HEK293T (cell line): ENCODE measurements around the gene KCNJ1.

Experiments used
- CTCF ChIA-PET: fragments of 350-600 bp; formaldehyde crosslinking; extraction: SDS; loops from one replicate; lab custom pipeline; 2021; ENCODE audit warnings: antibody characterized with exemption, inconsistent platforms; lab: Yijun Ruan, JAX
- POLR2A ChIA-PET: fragments of 350-600 bp; formaldehyde crosslinking; extraction: SDS; loops from one replicate; lab custom pipeline; 2020; ENCODE audit warnings: antibody characterized with exemption, inconsistent platforms; lab: Yijun Ruan, JAX
- DNase-seq: peaks from one replicate; pipeline ENCODE4 v3.0.0; 2012; ENCODE audit warnings: mixed read lengths; ENCODE audit errors: extremely low spot score
- ARNT ChIP-seq: fragments of 450-650 bp; IDR thresholded peaks from 2 replicates; pipeline ENCODE4 v1.6.1; 2017; ENCODE audit warnings: mild to moderate bottlenecking
- BHLHE40 ChIP-seq: fragments of 450-650 bp; IDR thresholded peaks from 2 replicates; pipeline ENCODE4 v1.6.1; 2016; ENCODE audit warnings: mild to moderate bottlenecking, moderate library complexity, borderline replicate concordance
- CTBP1 ChIP-seq: fragments of 450-650 bp; IDR thresholded peaks from 2 replicates; pipeline ENCODE4 v1.6.1; 2016; ENCODE audit warnings: borderline replicate concordance
- ELF4 ChIP-seq: fragments of 450-650 bp; IDR thresholded peaks from 2 replicates; pipeline ENCODE4 v1.6.1; 2017; ENCODE audit warnings: antibody characterized with exemption
- FOXA1 ChIP-seq: fragments of 450-650 bp; IDR thresholded peaks from 2 replicates; pipeline ENCODE4 v1.6.1; 2016; ENCODE audit warnings: mild to moderate bottlenecking
- FOXK2 ChIP-seq: fragments of 450-650 bp; IDR thresholded peaks from 2 replicates; pipeline ENCODE4 v1.6.1; 2016; ENCODE audit warnings: mild to moderate bottlenecking
- FOXM1 ChIP-seq: fragments of 450-650 bp; IDR thresholded peaks from 2 replicates; pipeline ENCODE4 v1.6.1; 2017; ENCODE audit warnings: mild to moderate bottlenecking, borderline replicate concordance
- HDGF ChIP-seq: fragments of 450-650 bp; IDR thresholded peaks from 2 replicates; pipeline ENCODE4 v1.6.1; 2017; ENCODE audit warnings: antibody characterized with exemption, borderline replicate concordance
- L3MBTL2 ChIP-seq: fragments of 450-650 bp; conservative IDR thresholded peaks from 2 replicates; pipeline ENCODE4 v1.6.1; 2016; ENCODE audit warnings: mild to moderate bottlenecking
- LEF1 ChIP-seq: fragments of 450-650 bp; IDR thresholded peaks from 2 replicates; pipeline ENCODE4 v1.6.1; 2017; ENCODE audit warnings: mild to moderate bottlenecking, borderline replicate concordance
- NFRKB ChIP-seq: fragments of 450-650 bp; IDR thresholded peaks from 2 replicates; pipeline ENCODE4 v1.6.1; 2016; ENCODE audit warnings: mild to moderate bottlenecking, moderate library complexity
- SP1 ChIP-seq: fragments of 450-650 bp; IDR thresholded peaks from 2 replicates; pipeline ENCODE4 v1.6.1; 2017
- SUZ12 ChIP-seq: fragments of 450-650 bp; IDR thresholded peaks from 2 replicates; pipeline ENCODE4 v1.6.1; 2016; ENCODE audit warnings: mild to moderate bottlenecking
- TARDBP ChIP-seq: fragments of 450-650 bp; IDR thresholded peaks from 2 replicates; pipeline ENCODE4 v1.6.1; 2016
- ZNF384 ChIP-seq: fragments of 450-650 bp; IDR thresholded peaks from 2 replicates; pipeline ENCODE4 v1.6.1; 2016
- TF ChIP-seq, protein P1 (sequence below): fragments of 450-650 bp; IDR thresholded peaks from 2 replicates; pipeline ENCODE4 v1.6.1; 2016

The KCNJ1 gene

GRCh38 chr11:128800871-128801417 is 66.2 kb downstream of the KCNJ1 start:
- POLR2A ChIA-PET: no interaction called here
- no peak for DNase-seq
- TF ChIP-seq SP1 (no peak), ZNF384 (no peak), BHLHE40 (no peak), LEF1 (no peak), SUZ12 (no peak), ELF4 (no peak), ARNT (no peak), NFRKB (no peak), FOXK2 (no peak), TARDBP (no peak), HDGF (no peak), L3MBTL2 (no peak), CTBP1 (no peak), FOXM1 (no peak), FOXA1 (no peak)
- TF ChIP-seq, protein P1, sequence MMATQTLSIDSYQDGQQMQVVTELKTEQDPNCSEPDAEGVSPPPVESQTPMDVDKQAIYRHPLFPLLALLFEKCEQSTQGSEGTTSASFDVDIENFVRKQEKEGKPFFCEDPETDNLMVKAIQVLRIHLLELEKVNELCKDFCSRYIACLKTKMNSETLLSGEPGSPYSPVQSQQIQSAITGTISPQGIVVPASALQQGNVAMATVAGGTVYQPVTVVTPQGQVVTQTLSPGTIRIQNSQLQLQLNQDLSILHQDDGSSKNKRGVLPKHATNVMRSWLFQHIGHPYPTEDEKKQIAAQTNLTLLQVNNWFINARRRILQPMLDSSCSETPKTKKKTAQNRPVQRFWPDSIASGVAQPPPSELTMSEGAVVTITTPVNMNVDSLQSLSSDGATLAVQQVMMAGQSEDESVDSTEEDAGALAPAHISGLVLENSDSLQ: no peak
- CTCF ChIA-PET: no interaction called here

GRCh38 chr11:128796270-128796669 is 70.8 kb downstream of the KCNJ1 start:
- DNase-seq: no peak
- ChIA-PET CTCF (no interaction called here), POLR2A (no interaction called here)
- no peak for TF ChIP-seq FOXM1
- no peak for TF ChIP-seq BHLHE40
- TF ChIP-seq TARDBP: no peak
- no peak for TF ChIP-seq ELF4
- no peak for TF ChIP-seq ARNT
- TF ChIP-seq SUZ12: no peak
- TF ChIP-seq L3MBTL2: no peak
- TF ChIP-seq ZNF384: no peak
- TF ChIP-seq FOXA1: no peak
- TF ChIP-seq HDGF: no peak

GRCh38 chr11:128790196-128790595 is 76.9 kb downstream of the KCNJ1 start:
- TF ChIP-seq FOXA1 (no peak), ARNT (no peak)
- POLR2A ChIA-PET: no interaction called here
- DNase-seq: no peak

DNA sequence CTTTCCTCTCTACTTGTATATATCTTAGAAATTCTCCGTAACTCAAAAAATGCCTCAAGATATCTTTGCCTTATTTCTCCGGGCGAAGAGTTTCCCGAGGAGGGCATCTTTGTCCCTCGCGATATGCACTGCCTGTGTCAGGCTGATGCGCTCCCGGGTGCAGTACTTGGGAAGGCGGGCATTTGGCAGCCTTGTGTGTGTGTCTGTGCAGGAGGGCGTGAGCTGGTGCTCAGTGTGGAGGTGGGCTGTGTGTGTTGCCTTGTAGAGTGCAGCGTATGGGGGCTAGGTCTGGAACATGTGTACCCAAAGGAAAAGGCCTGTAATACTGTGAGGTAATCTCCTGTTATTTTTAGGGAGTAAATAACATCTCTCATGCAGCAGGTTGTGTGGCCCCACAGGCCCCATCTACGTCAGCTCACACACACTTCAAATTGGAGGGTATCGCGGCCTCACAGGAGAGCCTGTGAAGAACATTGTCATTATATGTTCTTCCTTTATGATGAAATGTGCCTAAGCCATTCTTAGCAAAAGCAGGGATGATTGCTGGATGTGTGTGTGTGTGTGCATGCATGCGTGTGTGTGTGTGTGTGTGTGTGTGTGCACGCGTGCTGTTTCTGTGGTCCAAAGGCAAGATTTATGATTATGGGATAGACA is 77.5 kb downstream of the KCNJ1 start:
- ChIA-PET CTCF (interaction anchor here (1.0 kb wide), 1 partner anchor 13 kb away, joined by 3 read pairs; no protein-coding TSS in a partner anchor), POLR2A (no interaction called here)
- DNase-seq: no peak
- TF ChIP-seq, protein P1: no peak
- TF ChIP-seq FOXK2 (no peak), ARNT (no peak), LEF1 (no peak), CTBP1 (no peak), NFRKB (no peak), TARDBP (no peak), ELF4 (no peak), FOXA1 (no peak), BHLHE40 (no peak), HDGF (no peak), SUZ12 (no peak), ZNF384 (no peak), L3MBTL2 (no peak)

More at GRCh38 chr11:128790196-128790595, 76.9 kb downstream of the KCNJ1 start:
- CTCF ChIA-PET: no interaction called here
